Daoy (cell line): Measurements from ENCODE around the gene MYOZ3. TPM values are rescaled to one million over a fixed set of nuclear protein-coding genes. Genes with fewer than 3 reads are reported as not detected.

Source experiments
- DNase-seq: peaks from one replicate; pipeline ENCODE4 v3.0.0-alpha.2; 2015; ENCODE audit warnings: low read depth
- total RNA-seq: library from RNA; depleted of rRNA; stranded (reverse); fragments of >200 nt; shearing (Covaris generic); gene quantifications from 2 replicates; pipeline ENCODE4 v1.2.3, GENCODE V29; 2014; rRNA removed

The MYOZ3 gene
- total RNA-seq, 1 experiment from 2014 or later = not detected

DNA sequence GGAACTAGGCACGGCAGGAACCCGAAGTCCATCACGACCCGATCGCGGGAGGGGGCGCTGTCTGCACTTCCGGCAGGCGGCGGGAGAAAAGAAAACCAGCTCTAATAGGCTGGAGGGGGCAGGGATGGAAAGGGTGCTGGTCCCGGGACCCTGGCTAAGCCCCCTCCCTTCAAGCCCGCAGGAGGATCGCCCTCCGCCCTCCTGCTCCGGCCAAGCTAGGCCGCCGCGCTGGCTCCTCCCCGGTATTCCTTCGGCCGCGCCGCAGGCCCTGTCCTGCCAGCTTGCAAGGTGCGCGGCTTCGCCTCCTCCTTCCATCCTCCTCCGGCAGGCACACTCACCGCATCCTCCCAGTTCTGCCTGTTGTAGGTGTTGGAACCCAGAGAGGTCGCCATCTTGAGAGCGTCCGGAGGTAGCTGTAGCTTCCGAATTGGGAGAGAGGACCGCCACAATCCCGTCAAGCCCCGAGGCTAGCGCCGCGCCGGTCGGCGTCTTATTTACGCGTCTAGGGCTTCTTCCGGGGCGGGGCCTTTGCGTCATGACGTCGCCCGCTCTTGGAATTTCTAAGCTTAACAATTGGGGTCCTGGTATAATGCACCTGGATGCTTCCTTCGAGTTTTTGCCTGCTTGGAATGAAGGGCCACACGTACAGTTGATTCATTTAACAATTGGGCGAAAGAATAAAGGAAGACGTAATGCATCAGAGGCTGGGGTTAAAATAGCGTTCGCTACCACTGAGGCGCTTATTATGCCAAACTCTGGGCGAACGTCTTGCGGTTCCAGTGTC, 39.7 kb downstream of the MYOZ3 start, which contains the start of gene RBM22:
Gene RBM22 (minus strand): TSS at position 469 of the 784 bp plus-strand sequence. CDS start 77 bp downstream, at position 392.
- DNase-seq = peak; percentile 95

- no peak for DNase-seq
These were observed 42.7 kb downstream of the MYOZ3 start for GRCh38 chr5:150703762-150704161.

DNA sequence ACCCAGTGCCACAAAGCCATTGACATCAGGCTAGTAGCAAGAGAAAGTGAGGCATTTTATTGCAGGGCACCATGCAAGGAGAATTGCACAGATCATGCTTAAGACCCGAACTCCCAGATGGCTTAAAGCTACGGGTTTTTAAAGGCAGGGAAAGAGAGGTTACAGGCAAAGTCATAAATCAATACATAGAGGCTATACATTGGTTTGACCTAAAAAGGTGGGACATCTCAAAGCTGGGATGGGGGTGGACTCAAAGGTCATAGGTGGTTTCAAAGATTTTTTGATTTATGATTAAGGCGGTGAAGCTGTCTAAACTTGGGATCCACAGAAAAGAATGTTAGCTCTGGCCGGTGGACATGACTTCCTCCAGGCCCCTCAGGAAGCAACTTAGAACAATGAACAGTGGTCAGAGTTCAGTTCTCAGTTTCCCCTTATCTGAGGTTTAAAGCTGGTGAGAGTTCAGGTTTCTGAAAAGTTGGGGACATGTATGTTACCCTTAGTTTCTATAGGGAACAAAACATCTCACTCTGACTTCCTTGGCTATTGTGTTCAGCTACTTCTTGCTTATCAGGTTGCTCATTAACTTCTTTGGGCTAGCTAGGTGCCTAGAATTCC, 45.8 kb downstream of the MYOZ3 start:
- no peak for DNase-seq

DNA sequence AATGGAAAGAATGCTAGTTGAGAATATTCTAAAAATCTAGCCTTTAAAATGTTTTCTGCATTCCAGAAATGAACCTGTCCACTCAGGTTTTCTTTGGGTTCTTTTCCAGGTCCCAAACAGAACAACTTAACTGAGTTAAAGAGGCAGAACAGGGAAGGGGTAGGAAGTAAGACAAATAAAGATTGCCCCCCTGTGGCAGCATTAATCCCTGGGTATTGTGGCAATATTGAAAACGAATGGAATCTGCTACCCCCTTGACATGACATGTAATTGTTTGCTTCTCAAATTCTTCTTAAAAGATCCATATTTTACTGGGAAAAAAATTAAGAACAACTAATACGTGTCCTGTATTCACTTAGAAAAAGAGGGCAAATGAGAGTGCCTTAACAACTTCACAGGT, 49.1 kb downstream of the MYOZ3 start:
- no peak for DNase-seq

GRCh38 chr5:150723845-150724244, 62.8 kb downstream of the MYOZ3 start:
- no peak for DNase-seq

Other genes with a start within 250 kb of the MYOZ3 start
- not detected in 2 replicates for gene CD74, start 248.3 kb upstream of the MYOZ3 start, total RNA-seq
- gene RPS14, start 211.5 kb upstream of the MYOZ3 start, total RNA-seq = 6,432 and 6,529 TPM in 2 replicates
- gene NDST1, start 153.1 kb upstream of the MYOZ3 start, total RNA-seq = 16.1 and 34.7 TPM in 2 replicates
- gene SYNPO, start 20.6 kb upstream of the MYOZ3 start, total RNA-seq = 4.5 and 5.4 TPM in 2 replicates
- gene RBM22, start 39.8 kb downstream of the MYOZ3 start, total RNA-seq = 51.4 and 51.9 TPM in 2 replicates
- 43.2 and 49.3 TPM in 2 replicates for gene DCTN4, start 97.8 kb downstream of the MYOZ3 start, total RNA-seq
- 41.9 and 47.1 TPM in 2 replicates for gene SMIM3, start 117.5 kb downstream of the MYOZ3 start, total RNA-seq
- gene IRGM, start 185.3 kb downstream of the MYOZ3 start, total RNA-seq = 0.51 TPM in 1 of 2 replicates, not detected in the other
- 8.7 and 9.4 TPM in 2 replicates for gene ZNF300, start 243.7 kb downstream of the MYOZ3 start, total RNA-seq